ENCODE measurements around the gene CD300LB. TPM values are rescaled to one million over a fixed set of nuclear protein-coding genes. Genes with fewer than 3 reads are reported as not detected.
A peak's percentile ranks its signal among the peaks of the same experiment; 100 is the strongest.

The CD300LB gene
- total RNA-seq, 1 donor: 0.81 TPM

DNA sequence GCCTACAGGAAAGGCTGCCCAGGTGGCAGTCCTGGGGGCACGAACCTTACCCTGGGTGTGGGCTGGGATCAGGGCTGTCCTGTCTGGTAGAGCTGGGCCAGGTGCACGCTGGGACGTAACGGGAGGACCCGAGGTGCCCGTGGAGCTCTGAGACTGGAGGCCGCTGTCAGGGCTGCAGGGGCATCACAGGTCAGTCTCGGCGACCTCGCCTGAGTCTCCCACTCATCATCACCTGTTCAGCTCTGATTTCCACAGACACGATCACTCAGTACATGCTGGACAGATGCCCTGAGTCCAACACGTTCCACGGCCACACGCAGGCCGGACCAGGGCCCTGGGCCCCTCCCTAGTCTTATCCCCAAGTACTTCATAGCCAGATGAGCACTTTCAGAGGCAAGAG lies 19.3 kb upstream of the CD300LB start:
- no peak for DNase-seq (ENCODE audit: low read depth in 2 of 3, low spot score in 2 of 3)

DNA sequence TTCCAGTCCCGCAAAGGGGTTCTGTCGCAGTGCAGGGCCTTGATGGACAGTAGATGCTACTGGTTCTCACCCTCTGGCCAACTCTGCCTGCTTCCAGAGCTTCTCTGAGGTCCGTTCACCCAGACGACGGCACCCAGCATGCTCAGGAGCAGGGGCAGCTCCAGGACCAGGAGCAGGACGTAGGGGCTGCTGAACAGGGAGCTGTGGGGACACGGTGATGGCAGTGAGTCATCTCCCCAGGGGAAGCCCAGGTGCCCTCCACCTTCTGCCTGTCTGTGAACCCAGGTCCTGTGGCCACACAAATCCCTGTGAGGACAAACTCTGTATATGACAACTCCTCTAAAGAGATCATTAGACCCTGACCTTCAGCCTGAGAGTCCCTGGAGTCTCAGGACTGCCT lies 18.1 kb upstream of the CD300LB start:
- no peak for DNase-seq (ENCODE audit: low read depth in 2 of 3, low spot score in 2 of 3)

DNA sequence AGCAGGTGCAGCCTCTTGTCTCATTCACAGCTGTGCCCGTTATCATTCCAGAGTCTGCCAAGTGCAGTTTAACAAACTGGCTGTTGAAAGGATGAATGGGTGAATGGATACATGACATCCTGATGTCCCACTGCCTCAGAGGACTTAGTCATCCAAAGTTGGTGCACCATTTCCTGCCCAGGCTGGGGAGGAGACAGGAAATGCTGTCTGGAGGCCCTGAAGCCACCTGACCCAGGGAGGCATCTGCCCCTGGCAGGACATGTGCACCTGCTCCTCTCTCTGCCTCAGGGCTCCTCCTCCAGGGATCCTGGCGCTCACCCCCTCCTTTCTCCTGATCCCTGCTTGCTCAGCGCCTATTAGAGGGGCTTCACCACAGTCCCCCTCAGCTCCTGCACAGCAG lies 16.5 kb upstream of the CD300LB start:
- peak in 2 of 3 donors; percentile 35 to 40 for DNase-seq (ENCODE audit: low read depth in 2 of 3, low spot score in 2 of 3)

DNA sequence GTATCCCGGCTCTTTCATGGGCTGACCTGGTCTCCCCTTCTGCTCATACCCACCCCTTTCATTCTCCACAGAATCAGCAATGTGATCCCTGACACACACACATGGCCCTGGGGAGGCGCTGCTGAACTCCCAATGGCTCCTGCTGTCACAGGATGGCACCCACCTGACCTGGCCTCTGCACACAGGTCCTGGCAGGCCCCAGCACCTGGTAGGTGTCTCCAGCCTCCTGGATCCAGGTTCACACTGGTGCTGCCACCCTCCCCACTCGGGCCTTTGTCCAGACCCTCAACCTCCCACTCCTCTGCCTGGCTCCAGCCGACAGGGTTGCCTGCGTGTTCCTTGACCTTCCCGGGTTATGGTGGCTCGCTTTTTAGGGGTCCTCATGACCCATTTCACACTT lies 16.0 kb upstream of the CD300LB start:
- no peak for DNase-seq (ENCODE audit: low read depth in 2 of 3, low spot score in 2 of 3)

DNA sequence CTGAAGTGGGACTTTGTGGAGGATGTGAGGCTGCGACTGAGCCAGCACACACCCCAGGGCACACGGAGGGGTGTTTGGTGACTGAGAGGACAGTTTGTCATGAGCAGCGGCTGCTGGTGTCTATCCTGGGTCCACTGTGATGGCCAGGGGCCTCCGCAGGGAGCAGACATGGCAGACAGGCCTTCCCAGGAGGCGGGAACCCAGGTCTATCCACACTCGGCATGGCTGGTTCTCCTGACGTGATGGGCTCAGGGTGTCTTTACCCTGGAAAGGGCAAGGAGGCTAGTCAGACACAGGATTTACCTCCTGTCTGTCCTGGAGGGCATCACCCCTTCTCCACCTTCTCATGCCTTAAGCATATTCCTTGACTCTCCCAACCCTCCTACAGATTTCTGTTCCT lies 15.3 kb upstream of the CD300LB start:
- no peak for DNase-seq (ENCODE audit: low read depth in 2 of 3, low spot score in 2 of 3)

DNA sequence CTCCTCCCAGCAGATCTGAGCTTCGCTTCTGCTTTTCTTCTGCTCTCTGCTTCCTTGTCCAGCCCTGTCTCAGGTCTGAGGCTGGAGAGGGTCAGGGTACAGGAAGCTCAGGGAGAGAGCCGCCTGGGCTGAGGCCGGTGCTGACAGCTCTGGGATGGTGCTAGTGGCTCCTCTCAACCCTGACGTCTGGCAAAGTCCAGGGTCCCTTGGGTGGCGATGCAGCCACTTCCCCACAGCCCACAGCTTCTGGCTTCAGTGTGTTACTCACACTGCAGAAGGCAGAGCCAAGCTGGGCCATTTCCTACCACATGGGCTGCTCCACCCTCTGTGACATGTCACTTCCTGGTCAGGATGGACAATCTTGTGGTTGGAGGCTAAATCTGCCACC lies 14.6 kb upstream of the CD300LB start, which contains the start of gene CD300C:
TSS of gene CD300C (minus strand) at position 273 of the 388 bp plus-strand sequence. CDS start 333 bp downstream, outside the sequence.
- DNase-seq (ENCODE audit: low read depth in 2 of 3, low spot score in 2 of 3): peak in 2 of 3 donors; percentile 37 to 53

- DNase-seq (ENCODE audit: low read depth in 2 of 3, low spot score in 2 of 3): no peak
These were observed 13.9 kb upstream of the CD300LB start for GRCh38 chr17:74544991-74545842.

DNA sequence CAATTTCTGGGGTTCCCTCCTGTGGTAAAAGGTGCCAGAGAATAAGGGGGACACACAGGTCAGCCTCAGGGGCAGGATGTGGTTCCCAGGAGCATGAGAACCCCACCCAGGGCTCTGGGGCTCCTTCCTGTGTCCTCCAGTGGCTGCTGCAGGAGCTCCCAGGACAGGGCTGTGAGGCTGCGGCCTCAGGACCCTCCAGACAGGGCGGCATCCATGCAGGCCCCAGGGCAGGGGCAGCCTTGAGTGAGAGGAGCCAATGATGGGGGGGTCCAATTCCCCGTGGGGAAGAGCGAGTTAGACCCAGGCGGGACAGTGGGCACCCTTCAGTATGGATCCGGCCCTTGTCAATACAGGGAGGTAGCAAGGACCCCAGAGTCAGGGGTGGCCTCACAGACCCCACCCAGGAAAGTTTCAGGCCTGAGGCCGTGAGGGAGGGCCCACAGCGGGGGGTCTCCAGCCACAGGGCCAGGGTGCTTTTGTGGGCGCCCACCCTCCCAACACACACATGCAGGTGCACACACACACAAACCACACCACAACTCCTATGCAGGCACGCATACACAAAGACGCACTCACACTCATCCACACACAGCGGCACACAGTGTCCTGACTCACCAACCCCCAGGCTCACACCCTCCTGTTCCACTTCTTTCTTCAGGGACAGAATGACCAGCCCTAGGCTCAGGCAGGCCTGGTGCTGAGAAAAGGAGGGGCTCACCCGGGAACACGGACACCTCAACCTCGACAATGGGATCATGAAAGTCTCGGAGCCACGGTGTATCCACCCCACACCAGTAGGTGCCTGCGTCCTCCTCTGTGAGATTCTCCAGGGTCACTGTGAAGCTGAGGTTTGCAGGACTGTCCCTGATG lies 12.9 kb upstream of the CD300LB start:
- no peak for DNase-seq (ENCODE audit: low read depth in 2 of 3, low spot score in 2 of 3)

DNA sequence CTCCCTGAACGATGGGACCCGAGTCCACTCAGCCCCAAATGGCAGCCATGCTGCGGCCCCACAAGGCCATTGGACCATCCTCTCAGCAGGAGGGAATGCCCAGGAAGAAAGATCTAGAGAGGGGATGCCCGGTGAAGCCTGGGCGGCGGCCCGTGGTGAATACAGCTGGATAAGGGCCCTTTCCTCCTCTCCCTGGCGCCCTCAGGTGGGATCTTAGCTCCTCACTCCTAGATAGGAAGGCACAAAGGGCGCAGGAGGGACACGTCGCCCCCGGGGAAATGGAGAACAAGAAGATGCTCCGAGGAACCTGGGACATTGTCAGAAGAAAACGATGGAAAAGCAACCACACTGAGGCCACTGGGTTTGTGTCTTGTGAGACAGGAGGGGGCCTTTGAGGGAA lies 12.1 kb upstream of the CD300LB start:
- DNase-seq (ENCODE audit: low read depth in 2 of 3, low spot score in 2 of 3): no peak

DNA sequence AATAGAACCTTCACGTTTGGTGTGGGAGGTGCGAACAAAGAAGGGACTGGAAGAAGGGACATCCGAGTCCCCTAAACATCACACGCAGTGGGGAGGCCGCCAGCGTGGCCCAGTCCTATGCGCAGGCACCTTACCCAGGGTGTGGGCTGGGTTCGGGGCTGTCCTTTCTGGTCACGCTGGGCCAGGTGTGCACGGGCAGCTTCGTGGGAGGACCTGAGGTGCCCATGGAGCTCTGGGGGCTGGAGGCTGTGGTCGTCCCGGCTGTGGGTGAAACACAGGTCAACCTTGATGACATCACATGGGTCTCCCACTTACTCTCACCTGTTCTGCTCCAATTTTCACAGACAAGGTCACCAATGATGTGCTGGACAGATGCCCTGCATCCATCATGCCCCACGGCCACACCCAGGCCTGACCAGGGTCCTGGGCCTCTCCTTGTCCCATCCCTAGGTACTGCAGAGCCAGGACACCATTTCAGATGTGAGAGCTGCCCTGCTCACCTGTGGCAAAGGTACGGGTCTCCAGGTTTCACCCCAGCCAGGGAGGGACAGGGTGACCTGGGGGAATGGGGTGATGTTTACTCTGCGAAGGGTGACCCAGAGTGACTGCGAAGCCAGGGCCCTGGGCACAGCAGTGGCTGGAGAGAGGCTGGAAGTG lies 11.6 kb upstream of the CD300LB start:
- no peak for DNase-seq (ENCODE audit: low read depth in 2 of 3, low spot score in 2 of 3)

GRCh38 chr17:74542166-74542565 lies 10.9 kb upstream of the CD300LB start:
- DNase-seq (ENCODE audit: low read depth in 2 of 3, low spot score in 2 of 3): no peak

DNA sequence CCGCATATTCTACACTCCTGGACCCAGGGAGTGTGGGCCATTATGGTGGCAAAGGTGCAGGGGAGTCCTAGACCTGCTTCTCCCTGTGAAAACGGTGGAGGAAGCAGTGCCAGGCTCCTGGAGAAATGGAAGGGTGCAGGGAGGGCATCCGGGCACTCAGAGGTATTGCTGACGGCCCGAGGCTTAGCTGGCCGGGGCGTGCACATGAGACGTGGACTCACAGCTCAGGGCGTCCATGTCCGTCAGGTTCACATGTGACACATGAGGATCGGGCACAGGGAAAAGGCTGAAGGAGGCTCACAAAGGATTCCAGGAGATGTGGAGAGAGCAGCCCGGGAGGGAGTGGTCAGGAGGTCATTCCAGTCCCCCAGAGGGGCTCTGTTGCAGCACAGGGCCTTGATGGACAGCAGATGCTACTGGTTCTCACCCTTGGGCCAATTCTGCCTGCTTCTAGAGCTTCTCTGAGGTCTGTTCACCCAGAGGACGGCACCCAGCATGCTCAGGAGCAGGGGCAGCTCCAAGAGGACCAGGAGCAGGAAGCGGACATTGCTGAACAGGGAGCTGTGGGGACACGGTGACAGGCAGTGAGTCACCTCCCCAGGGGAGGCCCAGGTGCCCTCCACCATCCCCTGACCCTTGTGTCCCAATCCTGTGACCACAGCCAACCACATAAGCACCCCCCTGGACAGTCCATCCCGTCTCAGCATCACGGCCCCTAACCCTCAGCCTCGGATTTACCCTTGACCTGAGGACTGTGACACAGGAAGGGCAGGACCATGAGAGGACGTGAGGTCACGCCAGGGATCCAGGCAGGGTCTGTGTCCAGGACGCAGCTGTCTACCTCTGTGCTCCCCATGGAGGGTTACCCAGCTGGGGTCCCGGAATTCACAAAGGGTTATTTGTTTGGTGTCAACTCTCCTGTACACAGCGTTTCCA lies 10.2 kb upstream of the CD300LB start:
- DNase-seq (ENCODE audit: low read depth in 2 of 3, low spot score in 2 of 3): no peak

DNA sequence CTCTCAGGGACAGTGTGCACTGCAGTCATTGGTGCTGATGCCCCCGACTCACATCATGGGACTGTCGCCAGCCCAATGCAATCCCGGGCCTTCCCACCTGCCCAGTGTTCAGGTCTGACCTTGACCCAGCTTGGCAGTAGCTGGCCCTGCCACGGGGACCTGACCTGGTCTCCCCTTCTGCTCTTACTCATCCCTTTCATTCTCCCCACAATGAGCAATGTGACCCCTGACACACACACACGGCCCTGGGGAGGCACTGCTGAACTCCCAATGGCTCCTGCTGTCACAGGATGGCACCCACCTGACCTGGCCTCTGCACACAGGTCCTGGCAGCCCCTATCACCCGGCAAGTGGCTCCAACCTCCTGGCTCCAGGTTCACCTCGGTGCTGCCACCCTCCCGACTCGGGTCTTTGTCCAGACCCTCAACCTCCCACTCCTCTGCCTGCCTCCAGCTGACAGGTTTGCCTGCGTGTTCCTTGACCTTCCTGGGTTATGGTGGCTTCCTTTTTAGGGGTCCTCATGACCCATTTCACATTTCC lies 8.1 kb upstream of the CD300LB start:
- no peak for DNase-seq (ENCODE audit: low read depth in 2 of 3, low spot score in 2 of 3)

- DNase-seq (ENCODE audit: low read depth in 2 of 3, low spot score in 2 of 3): no peak
These were observed 5.6 kb upstream of the CD300LB start for GRCh38 chr17:74536890-74537289.

GRCh38 chr17:74532115-74532514 lies 840 bp upstream of the CD300LB start:
- DNase-seq (ENCODE audit: low read depth in 2 of 3, low spot score in 2 of 3): peak in 2 of 3 donors; percentile 90 to 97

GRCh38 chr17:74530831-74531150 lies 484 bp downstream of the CD300LB start:
- no peak for DNase-seq (ENCODE audit: low read depth in 2 of 3, low spot score in 2 of 3)

DNA sequence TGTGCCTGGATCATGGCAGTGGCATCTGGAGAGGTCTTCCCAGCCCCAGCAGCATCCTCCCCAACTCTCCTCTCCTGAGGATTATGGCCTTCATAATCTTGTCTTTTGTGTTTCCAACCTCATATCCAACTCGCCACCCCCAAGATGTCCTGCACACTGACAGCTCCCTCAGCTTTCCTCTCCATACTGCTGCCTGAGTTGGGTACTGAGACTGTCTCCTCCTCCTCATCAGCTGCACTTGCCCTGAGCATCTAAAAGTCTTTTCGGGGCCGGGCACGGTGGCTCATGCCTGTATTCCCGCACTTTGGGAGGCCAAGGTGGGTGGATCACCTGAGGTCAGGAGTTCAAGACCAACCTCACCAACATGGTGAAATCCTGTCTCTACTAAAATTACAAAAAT lies 2.0 kb downstream of the CD300LB start:
- DNase-seq (ENCODE audit: low read depth in 2 of 3, low spot score in 2 of 3): no peak

DNA sequence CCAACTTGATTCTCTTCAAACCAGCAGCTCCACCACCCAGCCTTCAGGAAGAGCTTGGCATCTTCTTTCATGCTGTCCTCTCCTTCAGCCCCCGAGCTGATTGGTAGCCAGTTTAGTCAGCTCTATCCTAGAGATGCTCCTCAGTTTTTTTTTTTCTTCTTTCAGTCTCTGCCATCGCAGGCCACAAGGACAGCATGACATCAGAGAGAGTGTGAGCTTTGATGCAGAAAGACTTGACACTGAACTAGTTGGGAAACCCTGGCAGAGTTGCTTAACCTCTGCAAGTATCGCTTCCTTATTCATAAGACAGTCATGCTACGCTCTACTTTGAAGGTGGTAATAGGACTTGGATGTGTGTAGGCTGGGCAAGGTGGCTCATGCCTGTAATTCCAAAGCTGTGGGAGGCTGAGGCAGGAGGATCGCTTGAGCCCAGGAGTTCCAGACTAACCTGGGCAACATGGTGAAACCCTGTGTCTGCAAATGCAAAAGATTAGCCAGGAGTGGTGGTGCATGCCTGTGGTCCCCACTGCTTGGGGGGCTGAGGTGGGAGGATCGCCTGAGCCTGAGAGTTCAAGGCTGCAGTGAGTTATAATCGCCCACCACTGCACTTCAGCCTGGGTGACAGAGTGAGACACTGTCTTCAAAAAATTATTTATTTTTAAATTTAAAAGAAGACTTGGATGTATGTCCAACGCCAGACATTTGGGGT lies 2.6 kb downstream of the CD300LB start:
- DNase-seq (ENCODE audit: low read depth in 2 of 3, low spot score in 2 of 3): no peak

- no peak for DNase-seq (ENCODE audit: low read depth in 2 of 3, low spot score in 2 of 3)
These were observed 3.5 kb downstream of the CD300LB start for GRCh38 chr17:74527756-74528155.

Measured in hematopoietic multipotent progenitor cell (in vitro differentiated cells).